K562 (cell line): ENCODE data around the gene SPRTN. TPM values are rescaled to one million over a fixed set of nuclear protein-coding genes. Genes with fewer than 3 reads are reported as not detected.
"Not testable (repeated sequence)": the region's sequence is repeated elsewhere in the genome, so short reads cannot be mapped to it uniquely, and the experiment has no call there.

Experiments used
- ATAC-seq: fragments of 200-7000 bp; cut with Tn5 transposase; 3 replicates; pipeline ENCODE4 v1.9.1; 2020; ENCODE audit warnings: moderate library complexity
- BruUV-seq: library from RNA; stranded (reverse); fragments of 400-500 nt; replicated peaks from 2 replicates; lab custom pipeline; 2021; lab: Mats Ljungman, UMichigan
- CTCF ChIA-PET: fragments of 300-600 bp; formaldehyde crosslinking; extraction: SDS; loops from one replicate; lab custom pipeline; 2021; ENCODE audit warnings: low intra/inter-chr PET ratio; lab: Yijun Ruan, JAX
- POLR2A ChIA-PET: fragments of 300-600, 350-650 bp; sonication (Branson Sonifier 250); formaldehyde crosslinking; extraction: SDS; loops from one replicate; lab custom pipeline; 2021; ENCODE audit warnings: antibody characterized with exemption, inconsistent platforms; lab: Yijun Ruan, JAX
- DNase-seq, 4 experiments: peaks; one replicate each; pipeline versions ENCODE4 v3.0.0 to v3.0.0-alpha.2; 2011 to 2018; ENCODE audit warnings: low spot score in 3 of 4, mixed read lengths in 3 of 4; ENCODE audit errors: extremely low read depth in 1 of 4
- FAIRE-seq: peaks from 2 replicates; lab custom pipeline; 2011; peaks lifted over from hg19 to GRCh38; lab: Jason Lieb, UNC
- H2AFZ ChIP-seq: 2 replicates; pipeline ENCODE4 v1.6.0; 2011; ENCODE audit warnings: low read depth, low read length, control low read depth, inconsistent platforms
- H3K27ac ChIP-seq: fragments of 200-600 bp; 3 replicates; pipeline ENCODE4 v1.8.0; 2011; ENCODE audit warnings: low read depth, mild to moderate bottlenecking, control low read depth, inconsistent platforms, low read length, moderate library complexity, mixed read lengths; ENCODE audit errors: extremely low read depth
- H3K27me3 ChIP-seq, 2 experiments: fragments of 300-600 bp in 1 of 2; 2 replicates in 1 of 2; 3 replicates in 1 of 2; pipeline versions ENCODE4 v1.6.0 to v1.8.0; 2011; ENCODE audit warnings: inconsistent platforms in 2 of 2, low read length in 2 of 2, mild to moderate bottlenecking in 1 of 2, mixed read lengths in 1 of 2, moderate library complexity in 1 of 2; ENCODE audit not compliant: control insufficient read depth in 2 of 2, insufficient read depth in 2 of 2
- H3K36me3 ChIP-seq: fragments of 300-600 bp; 3 replicates; pipeline ENCODE4 v1.8.0; 2011; ENCODE audit warnings: mild to moderate bottlenecking, low read length, inconsistent platforms; ENCODE audit not compliant: control insufficient read depth, insufficient read depth
- H3K4me1 ChIP-seq, 2 experiments: fragments of 200-600 bp in 1 of 2; replicated peaks in 1 of 2; 2 replicates in 1 of 2; 3 replicates in 1 of 2; pipeline versions ENCODE4 v1.5.1 to v1.8.0; 2011; ENCODE audit warnings: inconsistent platforms in 2 of 2, low read length in 2 of 2, mild to moderate bottlenecking in 1 of 2, mixed read lengths in 1 of 2, moderate library complexity in 1 of 2; ENCODE audit not compliant: control insufficient read depth in 2 of 2, insufficient read depth in 2 of 2
- H3K4me2 ChIP-seq: 2 replicates; pipeline ENCODE4 v1.6.1; 2011; ENCODE audit warnings: low read length, control low read depth, inconsistent platforms, mixed read lengths; ENCODE audit not compliant: insufficient read depth
- H3K4me3 ChIP-seq: fragments of 200-600 bp; sonication (generic), shearing (Covaris generic); 2 replicates; pipeline ENCODE4 v1.5.1; 2016; ENCODE audit warnings: control low read depth, inconsistent platforms
- H3K79me2 ChIP-seq: fragments of 200-600 bp; 3 replicates; pipeline ENCODE4 v1.8.0; 2011; ENCODE audit warnings: low read length, inconsistent platforms; ENCODE audit not compliant: control insufficient read depth, insufficient read depth
- H3K9ac ChIP-seq, 2 experiments: 2 replicates each; pipeline versions ENCODE4 v1.6.0 to v1.6.1; 2011; ENCODE audit warnings: low read depth in 2 of 2, low read length in 2 of 2, control low read depth in 1 of 2, inconsistent platforms in 1 of 2, mild to moderate bottlenecking in 1 of 2, mixed read lengths in 1 of 2; ENCODE audit not compliant: insufficient read depth in 1 of 2
- H3K9me1 ChIP-seq: one replicate; pipeline ENCODE4 v1.6.0; 2011; ENCODE audit warnings: inconsistent platforms, mild to moderate bottlenecking, low read length, moderate library complexity; ENCODE audit not compliant: control insufficient read depth, insufficient read depth
- H3K9me3 ChIP-seq: replicated peaks from 2 replicates; pipeline ENCODE4 v1.5.1; 2011; ENCODE audit warnings: low read depth, low read length, inconsistent platforms; ENCODE audit not compliant: control insufficient read depth, insufficient read depth
- H4K20me1 ChIP-seq: replicated peaks from 2 replicates; pipeline ENCODE4 v1.6.1; 2011; ENCODE audit warnings: low read length, inconsistent platforms, mixed read lengths; ENCODE audit not compliant: control insufficient read depth, insufficient read depth
- HMG20A ChIP-seq: fragments of 450-650 bp; formaldehyde crosslinking; conservative IDR thresholded peaks from 2 replicates; pipeline ENCODE4 v1.4.0; 2020; ENCODE audit warnings: mild to moderate bottlenecking, mixed read lengths
- RBFOX2 ChIP-seq: fragments of 200-400 bp; formaldehyde crosslinking; IDR thresholded peaks from 2 replicates; pipeline ENCODE4 v1.6.1; 2017; ENCODE audit warnings: low read depth, mild to moderate bottlenecking, low read length, moderate library complexity
- ZNF121 ChIP-seq: sonication (generic); formaldehyde crosslinking; conservative IDR thresholded peaks from 2 replicates; pipeline ENCODE4 v1.8.0; 2022; ENCODE audit warnings: missing genetic modification reagents
- ZNF76 ChIP-seq: fragments of 250-450 bp; sonication (Bioruptor Pico); IDR thresholded peaks from 2 replicates; pipeline ENCODE4 v1.4.0; 2020; ENCODE audit warnings: mild to moderate bottlenecking, moderate library complexity, borderline replicate concordance
- WGBS: fragments of 100-300 bp; shearing (Covaris generic); methylation state at CpG from one replicate; pipeline ENCODE4 v1.1.6; 2016; ENCODE audit warnings: low coverage, mixed read lengths; ENCODE audit not compliant: insufficient coverage; ENCODE audit errors: missing lambda C conversion rate; 5-methylcytosine and 5-hydroxymethylcytosine counted together
- in situ Hi-C: fragments of 300-500 bp; cut with MboI; formaldehyde crosslinking; loops from 4 replicates; pipeline ENCODE4 v1.15.0; 2018; ENCODE audit warnings: inconsistent platforms, mixed read lengths
- intact Hi-C: fragments of 100-400 bp; cut with micrococcal nuclease; formaldehyde crosslinking; loops from 2 replicates; pipeline ENCODE4 v1.14.2; 2022
- polyA plus RNA-seq, 8 experiments: library from polyadenylated mRNA; depleted of rRNA in 4 of 8; stranded (reverse) in 5 of 8; unstranded in 3 of 8; fragments of >200 nt; fragmentation: Nextera tagmentation in 2 of 8; fragmentation: Illumina TruSeq in 1 of 8; extraction: Ambion mirVana in 2 of 8; extraction: Trizol in 1 of 8; gene quantifications; 2 replicates each; pipeline versions ENCODE4 v1.2.1 to v1.2.3, GENCODE V29; 2011 to 2014; ENCODE audit warnings: inconsistent platforms in 1 of 8, missing spikeins in 1 of 8
- total RNA-seq, 7 experiments: library from RNA; depleted of rRNA in 6 of 7; stranded (reverse); fragments of >200 nt in 6 of 7; fragmentation: Illumina TruSeq in 2 of 7; extraction: Trizol in 2 of 7; gene quantifications; 2 replicates each; pipeline versions ENCODE4 v1.2.1 to v1.2.3, GENCODE V29; 2011 to 2021; ENCODE audit warnings: low replicate concordance in 1 of 7
- TF ChIP-seq, protein P1 (sequence below): fragments of 250-450 bp; sonication (Bioruptor Pico); IDR thresholded peaks from 2 replicates; pipeline ENCODE4 v1.4.0; 2020; ENCODE audit warnings: mild to moderate bottlenecking, moderate library complexity, borderline replicate concordance

SPRTN gene
- total and polyA plus RNA-seq, 9 of the 15 experiments (the other 6 are each of a cell fraction or from before 2014, with no cell fraction given), result 8.1 to 32.5 (median 21.2) TPM

DNA sequence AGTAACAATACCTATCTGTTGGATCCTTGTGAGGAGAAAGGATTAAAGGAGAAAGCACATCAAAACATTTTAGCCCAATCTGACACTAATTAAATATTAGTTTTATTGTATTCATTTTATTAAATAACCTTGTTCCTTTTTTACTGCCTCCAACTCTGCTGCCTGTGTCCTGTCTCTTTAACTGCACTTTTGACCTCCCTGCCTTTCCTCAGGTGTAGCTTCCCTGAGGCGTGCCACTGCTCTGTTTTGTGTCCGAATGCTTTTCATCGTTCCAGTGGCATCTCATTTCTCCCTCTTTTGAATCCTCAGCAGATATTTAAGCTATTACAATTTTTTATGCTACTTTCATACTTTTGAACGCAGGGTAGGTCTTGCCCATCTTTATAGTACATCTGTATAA, 10.3 kb downstream of the SPRTN start (continued):
- no peak for TF ChIP-seq HMG20A
- no peak for TF ChIP-seq RBFOX2
- TF ChIP-seq ZNF76, result no peak
- TF ChIP-seq, protein P1, sequence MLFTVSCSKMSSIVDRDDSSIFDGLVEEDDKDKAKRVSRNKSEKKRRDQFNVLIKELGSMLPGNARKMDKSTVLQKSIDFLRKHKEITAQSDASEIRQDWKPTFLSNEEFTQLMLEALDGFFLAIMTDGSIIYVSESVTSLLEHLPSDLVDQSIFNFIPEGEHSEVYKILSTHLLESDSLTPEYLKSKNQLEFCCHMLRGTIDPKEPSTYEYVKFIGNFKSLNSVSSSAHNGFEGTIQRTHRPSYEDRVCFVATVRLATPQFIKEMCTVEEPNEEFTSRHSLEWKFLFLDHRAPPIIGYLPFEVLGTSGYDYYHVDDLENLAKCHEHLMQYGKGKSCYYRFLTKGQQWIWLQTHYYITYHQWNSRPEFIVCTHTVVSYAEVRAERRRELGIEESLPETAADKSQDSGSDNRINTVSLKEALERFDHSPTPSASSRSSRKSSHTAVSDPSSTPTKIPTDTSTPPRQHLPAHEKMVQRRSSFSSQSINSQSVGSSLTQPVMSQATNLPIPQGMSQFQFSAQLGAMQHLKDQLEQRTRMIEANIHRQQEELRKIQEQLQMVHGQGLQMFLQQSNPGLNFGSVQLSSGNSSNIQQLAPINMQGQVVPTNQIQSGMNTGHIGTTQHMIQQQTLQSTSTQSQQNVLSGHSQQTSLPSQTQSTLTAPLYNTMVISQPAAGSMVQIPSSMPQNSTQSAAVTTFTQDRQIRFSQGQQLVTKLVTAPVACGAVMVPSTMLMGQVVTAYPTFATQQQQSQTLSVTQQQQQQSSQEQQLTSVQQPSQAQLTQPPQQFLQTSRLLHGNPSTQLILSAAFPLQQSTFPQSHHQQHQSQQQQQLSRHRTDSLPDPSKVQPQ, result no peak

DNA sequence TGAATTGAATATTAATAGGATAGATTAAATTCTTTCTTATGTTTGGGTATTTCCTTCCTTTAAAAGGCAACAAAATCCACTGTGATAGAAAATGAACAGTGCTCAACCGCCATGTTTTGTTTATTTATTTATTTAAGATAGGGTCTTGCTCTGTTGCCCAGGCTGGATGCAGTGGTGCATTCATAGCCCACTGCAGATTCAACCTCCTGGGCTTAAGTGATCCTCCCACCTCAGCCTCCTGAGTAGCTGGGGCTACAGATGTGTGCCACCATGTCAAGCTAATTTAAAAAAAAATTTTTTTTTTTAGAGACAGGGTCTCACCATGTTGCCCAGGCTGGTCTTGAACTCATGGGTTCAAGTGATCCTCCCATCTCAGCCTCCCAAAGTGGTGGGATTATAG, 10.8 kb downstream of the SPRTN start:
- intact Hi-C loops, ATAC-seq, H3K9ac ChIP-seq, H3K9me3 ChIP-seq, H3K79me2 ChIP-seq, H3K27me3 ChIP-seq, H4K20me1 ChIP-seq, CTCF ChIA-PET, DNase-seq, BruUV-seq, H3K9me1 ChIP-seq, H3K4me2 ChIP-seq, H3K4me3 ChIP-seq, in situ Hi-C loops: not testable (repeated sequence)
- POLR2A ChIA-PET, result interaction anchor here (1.2 to 2.2 kb wide), 3 partner anchors 9 to 12 kb away, joined by 3 to 10 read pairs (median 5); partner anchors contain the start of genes EXOC8 and SPRTN
- 86% methylated on average over 1 of the region's 1 CpG for WGBS
- peak; percentile 69 for TF ChIP-seq ZNF121 (CRISPR knock-in tag)
- TF ChIP-seq, all 486 proteins: peak for 1; not testable (repeated sequence) for 485
- H3K4me1 ChIP-seq, H3K27ac ChIP-seq, H2AFZ ChIP-seq, FAIRE-seq: not testable (repeated sequence)
- H3K36me3 ChIP-seq, result peaks cover 69% of the 10 kb centered on the region
